Stimulated activated CD4-positive, alpha-beta T cell treated with anti-CD3 and anti-CD28 coated beads, TNF-alpha, amount 100 ng/mL, for 48 hours (primary cell): ENCODE measurements around the gene CYP26C1.
"Not testable (repeated sequence)": the region's sequence is repeated elsewhere in the genome, so short reads cannot be mapped to it uniquely, and the experiment has no call there.

Source experiments
- DNase-seq, 3 donors: peaks; one replicate each; pipeline ENCODE4 v3.0.0-alpha.2; 2020; ENCODE audit warnings: low read depth in 3 of 3

The CYP26C1 gene

GRCh38 chr10:93076871-93077270 lies 16.3 kb downstream of the CYP26C1 start:
- no peak for DNase-seq

GRCh38 chr10:93077860-93078337 lies 17.3 kb downstream of the CYP26C1 start:
- DNase-seq = no peak

- DNase-seq = no peak
Observed at GRCh38 chr10:93079663-93080349, 19.2 kb downstream of the CYP26C1 start.

- peak in 1 of 3 donors; percentile 28 for DNase-seq
Observed at GRCh38 chr10:93080350-93081046, 19.9 kb downstream of the CYP26C1 start.

GRCh38 chr10:93081318-93081717 lies 20.7 kb downstream of the CYP26C1 start:
- DNase-seq = no peak

- no peak for DNase-seq
Observed at GRCh38 chr10:93081834-93082233, 21.2 kb downstream of the CYP26C1 start.

- no peak for DNase-seq
Observed at GRCh38 chr10:93083743-93084539, 23.3 kb downstream of the CYP26C1 start.

GRCh38 chr10:93085272-93085859 lies 24.8 kb downstream of the CYP26C1 start:
- DNase-seq = no peak

- DNase-seq = no peak
Observed at GRCh38 chr10:93086289-93086688, 25.7 kb downstream of the CYP26C1 start.

GRCh38 chr10:93087846-93088245 lies 27.2 kb downstream of the CYP26C1 start:
- DNase-seq = no peak

GRCh38 chr10:93088466-93088865 lies 27.9 kb downstream of the CYP26C1 start:
- no peak for DNase-seq

- DNase-seq = no peak
Observed at GRCh38 chr10:93090619-93091018, 30.0 kb downstream of the CYP26C1 start.

GRCh38 chr10:93091960-93092359 lies 31.4 kb downstream of the CYP26C1 start:
- DNase-seq = no peak

GRCh38 chr10:93095225-93095624 lies 34.6 kb downstream of the CYP26C1 start:
- no peak for DNase-seq

GRCh38 chr10:93096901-93097300 lies 36.3 kb downstream of the CYP26C1 start:
- no peak for DNase-seq

- DNase-seq = no peak
Observed at GRCh38 chr10:93097386-93097785, 36.8 kb downstream of the CYP26C1 start.

GRCh38 chr10:93098816-93099215 lies 38.2 kb downstream of the CYP26C1 start:
- DNase-seq = no peak

GRCh38 chr10:93099670-93100069 lies 39.1 kb downstream of the CYP26C1 start:
- DNase-seq = no peak

- DNase-seq = not testable (repeated sequence)
Observed at GRCh38 chr10:93101148-93101547, 40.5 kb downstream of the CYP26C1 start.

GRCh38 chr10:93103953-93104352 lies 43.4 kb downstream of the CYP26C1 start:
- no peak for DNase-seq

- DNase-seq = no peak
Observed at GRCh38 chr10:93106631-93107072, 46.1 kb downstream of the CYP26C1 start.
